ENCODE data around the gene POTEJ. TPM values are rescaled to one million over a fixed set of nuclear protein-coding genes. Genes with fewer than 3 reads are reported as not detected.
"Not testable (repeated sequence)": the region's sequence is repeated elsewhere in the genome, so short reads cannot be mapped to it uniquely, and the experiment has no call there.

POTEJ gene
- total RNA-seq, 1 experiment from 2014 or later, result not detected

- H3K9me2 ChIP-seq (replicated peaks; ENCODE audit: insufficient read depth, low read length), result not testable (repeated sequence)
Measured at GRCh38 chr2:130583582-130583981, 27.7 kb upstream of the POTEJ start.

GRCh38 chr2:130584726-130585125, 26.5 kb upstream of the POTEJ start:
- H4K20me1 ChIP-seq (ENCODE audit: insufficient read depth, low read depth, low read length); H3K79me2 ChIP-seq (ENCODE audit: low read length); H3K4me3 ChIP-seq (ENCODE audit: low read length); H3K9me3 ChIP-seq (ENCODE audit: low read length); H3K4me2 ChIP-seq (ENCODE audit: low read depth, low read length, poor library complexity, severe bottlenecking); H3K27me3 ChIP-seq (ENCODE audit: low read length); DNase-seq; H2AFZ ChIP-seq (ENCODE audit: low read length); H3K27ac ChIP-seq (ENCODE audit: low read length); H3K9me2 ChIP-seq (replicated peaks; ENCODE audit: insufficient read depth, low read length); H3K36me3 ChIP-seq (ENCODE audit: insufficient read depth, low read length); H3K4me1 ChIP-seq (ENCODE audit: low read length); H3K9ac ChIP-seq (ENCODE audit: low read length): not testable (repeated sequence)

More at GRCh38 chr2:130583582-130583981, 27.7 kb upstream of the POTEJ start:
- not testable (repeated sequence) for H3K27ac ChIP-seq (ENCODE audit: low read length); DNase-seq; H4K20me1 ChIP-seq (ENCODE audit: insufficient read depth, low read depth, low read length); H3K9ac ChIP-seq (ENCODE audit: low read length); H3K27me3 ChIP-seq (ENCODE audit: low read length); H3K4me3 ChIP-seq (ENCODE audit: low read length); H2AFZ ChIP-seq (ENCODE audit: low read length); H3K9me3 ChIP-seq (ENCODE audit: low read length); H3K4me1 ChIP-seq (ENCODE audit: low read length); H3K4me2 ChIP-seq (ENCODE audit: low read depth, low read length, poor library complexity, severe bottlenecking); H3K79me2 ChIP-seq (ENCODE audit: low read length); H3K36me3 ChIP-seq (ENCODE audit: insufficient read depth, low read length)

- not testable (repeated sequence) for DNase-seq; H3K4me1 ChIP-seq (ENCODE audit: low read length); H3K79me2 ChIP-seq (ENCODE audit: low read length); H3K4me3 ChIP-seq (ENCODE audit: low read length); H3K27ac ChIP-seq (ENCODE audit: low read length); H2AFZ ChIP-seq (ENCODE audit: low read length); H3K9me2 ChIP-seq (replicated peaks; ENCODE audit: insufficient read depth, low read length); H3K9ac ChIP-seq (ENCODE audit: low read length); H3K9me3 ChIP-seq (ENCODE audit: low read length); H3K27me3 ChIP-seq (ENCODE audit: low read length); H3K4me2 ChIP-seq (ENCODE audit: low read depth, low read length, poor library complexity, severe bottlenecking); H3K36me3 ChIP-seq (ENCODE audit: insufficient read depth, low read length); H4K20me1 ChIP-seq (ENCODE audit: insufficient read depth, low read depth, low read length)
Measured at GRCh38 chr2:130588688-130589458, 22.4 kb upstream of the POTEJ start.

GRCh38 chr2:130590170-130590841, 20.9 kb upstream of the POTEJ start:
- H3K79me2 ChIP-seq (ENCODE audit: low read length); H3K9ac ChIP-seq (ENCODE audit: low read length); H2AFZ ChIP-seq (ENCODE audit: low read length); H3K36me3 ChIP-seq (ENCODE audit: insufficient read depth, low read length); H4K20me1 ChIP-seq (ENCODE audit: insufficient read depth, low read depth, low read length); H3K4me1 ChIP-seq (ENCODE audit: low read length); H3K9me3 ChIP-seq (ENCODE audit: low read length); H3K27ac ChIP-seq (ENCODE audit: low read length); H3K27me3 ChIP-seq (ENCODE audit: low read length); DNase-seq; H3K4me3 ChIP-seq (ENCODE audit: low read length); H3K9me2 ChIP-seq (replicated peaks; ENCODE audit: insufficient read depth, low read length); H3K4me2 ChIP-seq (ENCODE audit: low read depth, low read length, poor library complexity, severe bottlenecking): not testable (repeated sequence)

GRCh38 chr2:130590842-130591359, 20.3 kb upstream of the POTEJ start:
- not testable (repeated sequence) for DNase-seq; H3K9me2 ChIP-seq (replicated peaks; ENCODE audit: insufficient read depth, low read length); H3K79me2 ChIP-seq (ENCODE audit: low read length); H3K4me2 ChIP-seq (ENCODE audit: low read depth, low read length, poor library complexity, severe bottlenecking); H3K4me3 ChIP-seq (ENCODE audit: low read length); H3K27me3 ChIP-seq (ENCODE audit: low read length); H3K36me3 ChIP-seq (ENCODE audit: insufficient read depth, low read length); H3K27ac ChIP-seq (ENCODE audit: low read length); H2AFZ ChIP-seq (ENCODE audit: low read length); H3K9me3 ChIP-seq (ENCODE audit: low read length); H3K9ac ChIP-seq (ENCODE audit: low read length); H3K4me1 ChIP-seq (ENCODE audit: low read length); H4K20me1 ChIP-seq (ENCODE audit: insufficient read depth, low read depth, low read length)

GRCh38 chr2:130592791-130593414, 18.3 kb upstream of the POTEJ start:
- not testable (repeated sequence) for H3K4me2 ChIP-seq (ENCODE audit: low read depth, low read length, poor library complexity, severe bottlenecking); H3K27me3 ChIP-seq (ENCODE audit: low read length); H2AFZ ChIP-seq (ENCODE audit: low read length); H3K9me3 ChIP-seq (ENCODE audit: low read length); H4K20me1 ChIP-seq (ENCODE audit: insufficient read depth, low read depth, low read length); H3K4me3 ChIP-seq (ENCODE audit: low read length); H3K27ac ChIP-seq (ENCODE audit: low read length); H3K9me2 ChIP-seq (replicated peaks; ENCODE audit: insufficient read depth, low read length); H3K79me2 ChIP-seq (ENCODE audit: low read length); H3K36me3 ChIP-seq (ENCODE audit: insufficient read depth, low read length); H3K4me1 ChIP-seq (ENCODE audit: low read length); H3K9ac ChIP-seq (ENCODE audit: low read length); DNase-seq

GRCh38 chr2:130594011-130594410, 17.2 kb upstream of the POTEJ start:
- not testable (repeated sequence) for H3K4me3 ChIP-seq (ENCODE audit: low read length); H3K4me2 ChIP-seq (ENCODE audit: low read depth, low read length, poor library complexity, severe bottlenecking)

GRCh38 chr2:130596757-130597156, 14.5 kb upstream of the POTEJ start:
- H3K4me3 ChIP-seq (ENCODE audit: low read length); H3K79me2 ChIP-seq (ENCODE audit: low read length); H2AFZ ChIP-seq (ENCODE audit: low read length); H3K27ac ChIP-seq (ENCODE audit: low read length); H3K9ac ChIP-seq (ENCODE audit: low read length); H3K27me3 ChIP-seq (ENCODE audit: low read length); H3K36me3 ChIP-seq (ENCODE audit: insufficient read depth, low read length); H3K4me1 ChIP-seq (ENCODE audit: low read length); DNase-seq; H3K9me2 ChIP-seq (replicated peaks; ENCODE audit: insufficient read depth, low read length); H3K4me2 ChIP-seq (ENCODE audit: low read depth, low read length, poor library complexity, severe bottlenecking); H4K20me1 ChIP-seq (ENCODE audit: insufficient read depth, low read depth, low read length); H3K9me3 ChIP-seq (ENCODE audit: low read length): not testable (repeated sequence)

More at GRCh38 chr2:130594011-130594410, 17.2 kb upstream of the POTEJ start:
- H3K9ac ChIP-seq (ENCODE audit: low read length); H3K9me3 ChIP-seq (ENCODE audit: low read length); H3K27me3 ChIP-seq (ENCODE audit: low read length); H3K27ac ChIP-seq (ENCODE audit: low read length); H3K9me2 ChIP-seq (replicated peaks; ENCODE audit: insufficient read depth, low read length); H3K79me2 ChIP-seq (ENCODE audit: low read length); H3K4me1 ChIP-seq (ENCODE audit: low read length); H4K20me1 ChIP-seq (ENCODE audit: insufficient read depth, low read depth, low read length); H3K36me3 ChIP-seq (ENCODE audit: insufficient read depth, low read length); H2AFZ ChIP-seq (ENCODE audit: low read length); DNase-seq: not testable (repeated sequence)

All from Karpas-422 (cell line).